Keratinocyte (primary cell): ENCODE data around the gene CUL1. TPM values are rescaled to one million over a fixed set of nuclear protein-coding genes. Genes with fewer than 3 reads are reported as not detected.

Experiments used
- DNase-seq: peaks from one replicate; pipeline ENCODE4 v3.0.0-alpha.2; 2011; ENCODE audit warnings: low read depth, missing footprints, low spot score
- FAIRE-seq: peaks from 2 replicates; lab custom pipeline; 2011; peaks lifted over from hg19 to GRCh38; lab: Jason Lieb, UNC
- H2AFZ ChIP-seq: 2 replicates; pipeline ENCODE4 v1.6.0; 2012; ENCODE audit warnings: low read length, control low read depth, inconsistent platforms; ENCODE audit not compliant: control insufficient read depth
- H3K27ac ChIP-seq: 2 replicates; pipeline ENCODE4 v1.5.1; 2011; ENCODE audit warnings: low read length; ENCODE audit not compliant: control insufficient read depth, insufficient read depth
- H3K27me3 ChIP-seq: 3 replicates; pipeline ENCODE4 v1.6.0; 2011; ENCODE audit warnings: low read length; ENCODE audit not compliant: control insufficient read depth, insufficient read depth; ENCODE audit errors: extremely low read depth
- H3K36me3 ChIP-seq, 2 experiments: 2 replicates in 1 of 2; 3 replicates in 1 of 2; pipeline ENCODE4 v1.5.1; 2011; ENCODE audit warnings: low read length in 2 of 2, mild to moderate bottlenecking in 1 of 2; ENCODE audit not compliant: control insufficient read depth in 2 of 2, insufficient read depth in 2 of 2; ENCODE audit errors: extremely low read depth in 1 of 2
- H3K4me1 ChIP-seq: 3 replicates; pipeline ENCODE4 v1.5.1; 2011; ENCODE audit warnings: low read length; ENCODE audit not compliant: control insufficient read depth, insufficient read depth; ENCODE audit errors: extremely low read depth
- H3K4me2 ChIP-seq: 3 replicates; pipeline ENCODE4 v1.6.0; 2011; ENCODE audit warnings: low read depth, low read length; ENCODE audit not compliant: control insufficient read depth, insufficient read depth; ENCODE audit errors: extremely low read depth
- H3K4me3 ChIP-seq, 3 experiments: fragments of 200-600 bp in 1 of 3; sonication (generic) in 1 of 3; 2 replicates in 2 of 3; 3 replicates in 1 of 3; pipeline ENCODE4 v1.5.1; 2011 to 2016; ENCODE audit warnings: low read length in 3 of 3, mild to moderate bottlenecking in 3 of 3, control low read depth in 2 of 3, inconsistent platforms in 1 of 3, low read depth in 1 of 3, mixed read lengths in 1 of 3, mixed run types in 1 of 3, moderate library complexity in 1 of 3; ENCODE audit not compliant: control insufficient read depth in 2 of 3, insufficient read depth in 2 of 3; ENCODE audit errors: extremely low read depth in 1 of 3
- H3K79me2 ChIP-seq: 2 replicates; pipeline ENCODE4 v1.6.0; 2012; ENCODE audit warnings: low read length; ENCODE audit not compliant: control insufficient read depth, insufficient read depth
- H3K9ac ChIP-seq: 3 replicates; pipeline ENCODE4 v1.6.0; 2011; ENCODE audit warnings: low read length; ENCODE audit not compliant: control insufficient read depth, insufficient read depth; ENCODE audit errors: extremely low read depth
- H3K9me1 ChIP-seq: 3 replicates; pipeline ENCODE4 v1.6.0; 2011; ENCODE audit warnings: low read length; ENCODE audit not compliant: control insufficient read depth, insufficient read depth; ENCODE audit errors: extremely low read depth
- H3K9me3 ChIP-seq: 2 replicates; pipeline ENCODE4 v1.5.1; 2012; ENCODE audit warnings: low read depth, low read length; ENCODE audit not compliant: control insufficient read depth
- H4K20me1 ChIP-seq: 3 replicates; pipeline ENCODE4 v1.6.0; 2011; ENCODE audit warnings: low read length; ENCODE audit not compliant: control insufficient read depth, insufficient read depth; ENCODE audit errors: extremely low read depth
- CTCF ChIP-seq, 3 experiments: IDR thresholded peaks in 1 of 3; conservative IDR thresholded peaks in 1 of 3; optimal IDR thresholded peaks in 1 of 3; 2 replicates in 2 of 3; 3 replicates in 1 of 3; pipeline versions ENCODE3 to v1.5.1; 2011; ENCODE audit warnings: low read length in 3 of 3, mild to moderate bottlenecking in 3 of 3, moderate library complexity in 2 of 3, control low read depth in 1 of 3, inconsistent platforms in 1 of 3; ENCODE audit not compliant: insufficient read depth in 2 of 3; ENCODE audit errors: extremely low read depth in 1 of 3
- EZH2 ChIP-seq: IDR thresholded peaks from one replicate; pipeline ENCODE4 v1.6.1; 2012; ENCODE audit warnings: inconsistent platforms, mild to moderate bottlenecking, low read length, moderate library complexity
- dilution Hi-C: fragments of 300-500 bp; cut with MboI; formaldehyde crosslinking; loops from one replicate; pipeline ENCODE4 v1.7.0; 2020; ENCODE audit warnings: low sequenced_read_pairs; ENCODE audit not compliant: extremely low pct_ligation_motif_present
- polyA plus RNA-seq, 5 experiments: library from polyadenylated mRNA; depleted of rRNA in 3 of 5; stranded (reverse) in 3 of 5; stranded (forward) in 1 of 5; unstranded in 1 of 5; fragments of >200 nt; gene quantifications; 1 replicate in 1 of 5; 2 replicates in 3 of 5; 3 replicates in 1 of 5; pipeline versions ENCODE4 v1.2.1 to v1.2.3, GENCODE V29; 2011 to 2012; ENCODE audit warnings: missing spikeins in 2 of 5, low read depth in 1 of 5, low replicate concordance in 1 of 5

The CUL1 gene
- polyA plus RNA-seq, 1 donor (not counting 4 experiments of a cell fraction or from before 2014, with no cell fraction given): 55.4 TPM

- DNase-seq (no peak), FAIRE-seq (no peak)
- Histone ChIP-seq H3K27ac (no peak overlapping the region), H3K4me1 (no peaks in the 10 kb centered on the region), H2AFZ (no peak overlapping the region), H3K9me1 (no peaks in the 10 kb centered on the region), H3K9ac (no peak overlapping the region), H3K36me3 (peaks cover 11 to 32% of the 10 kb centered on the region in 2 experiments), H3K27me3 (no peaks in the 10 kb centered on the region), H3K79me2 (no peaks in the 10 kb centered on the region), H4K20me1 (no peaks in the 10 kb centered on the region), H3K9me3 (no peaks in the 10 kb centered on the region), H3K4me3 (no peak overlapping the region), H3K4me2 (no peak overlapping the region)
- TF ChIP-seq CTCF (optimal IDR thresholded peaks at IDR 0.05 in 1 of 3, IDR thresholded peaks at IDR 0.05 in 1 of 3, conservative IDR thresholded peaks at IDR 0.05 in 1 of 3; ENCODE audit: extremely low read depth in 1 of 3, insufficient read depth in 2 of 3, low read length in 3 of 3) (no peak), EZH2 (no peak)
- dilution Hi-C loops: no loop called here
Measured at GRCh38 chr7:148807436-148807835, 108.7 kb downstream of the CUL1 start.

- dilution Hi-C loops: no loop called here
- DNase-seq (no peak), FAIRE-seq (no peak)
- H3K36me3 ChIP-seq: peaks cover 14 to 31% of the 10 kb centered on the region in 2 experiments
- no peak overlapping the region for H3K4me2 ChIP-seq
- no peaks in the 10 kb centered on the region for H3K4me1 ChIP-seq
- no peaks in the 10 kb centered on the region for H3K79me2 ChIP-seq
- H2AFZ ChIP-seq: no peak overlapping the region
- H3K9me3 ChIP-seq: no peaks in the 10 kb centered on the region
- H4K20me1 ChIP-seq: no peaks in the 10 kb centered on the region
- H3K27me3 ChIP-seq: no peaks in the 10 kb centered on the region
- no peak for TF ChIP-seq CTCF (optimal IDR thresholded peaks at IDR 0.05 in 1 of 3, IDR thresholded peaks at IDR 0.05 in 1 of 3, conservative IDR thresholded peaks at IDR 0.05 in 1 of 3; ENCODE audit: extremely low read depth in 1 of 3, insufficient read depth in 2 of 3, low read length in 3 of 3)
- no peak for TF ChIP-seq EZH2
- no peak overlapping the region for H3K9ac ChIP-seq
- no peak overlapping the region for H3K27ac ChIP-seq
- no peak overlapping the region for H3K4me3 ChIP-seq
- H3K9me1 ChIP-seq: no peaks in the 10 kb centered on the region
Measured at GRCh38 chr7:148809856-148810255, 111.2 kb downstream of the CUL1 start.
